ENCODE results near the gene RAB3IP. TPM values are rescaled to one million over a fixed set of nuclear protein-coding genes. Genes with fewer than 3 reads are reported as not detected.

Gene RAB3IP
- total RNA-seq, 4 donors from 2014 or later: 58.2 to 83.3 (median 70.2) TPM

- DNase-seq: no peak
- TF ChIP-seq CTCF (IDR thresholded peaks at IDR 0.05) (no peak), POLR2A (IDR thresholded peaks at IDR 0.05) (no peak)
- H3K4me1 ChIP-seq: no peaks in the 10 kb centered on the region
These were observed 36.8 kb upstream of the RAB3IP start for GRCh38 chr12:69701826-69702225.

GRCh38 chr12:69703146-69703642, 35.5 kb upstream of the RAB3IP start:
- no peaks in the 10 kb centered on the region for H3K9me3 ChIP-seq
- TF ChIP-seq CTCF (IDR thresholded peaks at IDR 0.05): no peak
- no peak for TF ChIP-seq POLR2A (IDR thresholded peaks at IDR 0.05)

More at GRCh38 chr12:69701826-69702225, 36.8 kb upstream of the RAB3IP start:
- no peaks in the 10 kb centered on the region for H3K36me3 ChIP-seq
- H3K4me3 ChIP-seq: no peak overlapping the region
- H3K9me3 ChIP-seq: no peaks in the 10 kb centered on the region
- H3K27ac ChIP-seq: no peak overlapping the region
- no peaks in the 10 kb centered on the region for H3K27me3 ChIP-seq

GRCh38 chr12:69704357-69704756, 34.3 kb upstream of the RAB3IP start:
- no peak overlapping the region for H3K27ac ChIP-seq
- H3K27me3 ChIP-seq: no peaks in the 10 kb centered on the region
- H3K36me3 ChIP-seq: no peaks in the 10 kb centered on the region
- H3K9me3 ChIP-seq: no peaks in the 10 kb centered on the region
- DNase-seq: no peak
- no peak overlapping the region for H3K4me3 ChIP-seq
- H3K4me1 ChIP-seq: no peaks in the 10 kb centered on the region
- TF ChIP-seq POLR2A (IDR thresholded peaks at IDR 0.05) (no peak), CTCF (IDR thresholded peaks at IDR 0.05) (no peak)

More at GRCh38 chr12:69703146-69703642, 35.5 kb upstream of the RAB3IP start:
- Histone ChIP-seq H3K27ac (no peak overlapping the region), H3K4me1 (no peaks in the 10 kb centered on the region), H3K27me3 (no peaks in the 10 kb centered on the region), H3K36me3 (no peaks in the 10 kb centered on the region), H3K4me3 (no peak overlapping the region)
- DNase-seq: no peak

GRCh38 chr12:69708649-69709048, 30.0 kb upstream of the RAB3IP start:
- H3K9me3 ChIP-seq: no peaks in the 10 kb centered on the region
- no peak overlapping the region for H3K27ac ChIP-seq
- no peak for TF ChIP-seq POLR2A (IDR thresholded peaks at IDR 0.05)
- TF ChIP-seq CTCF (IDR thresholded peaks at IDR 0.05): peak in 2 of 6 experiments; percentile 6 to 22
- H3K27me3 ChIP-seq: no peaks in the 10 kb centered on the region
- no peak for DNase-seq
- no peak overlapping the region for H3K4me3 ChIP-seq
- no peaks in the 10 kb centered on the region for H3K4me1 ChIP-seq
- no peaks in the 10 kb centered on the region for H3K36me3 ChIP-seq

GRCh38 chr12:69712826-69713225, 25.8 kb upstream of the RAB3IP start:
- Histone ChIP-seq H3K9me3 (no peaks in the 10 kb centered on the region), H3K4me3 (no peak overlapping the region), H3K4me1 (no peaks in the 10 kb centered on the region), H3K27me3 (no peaks in the 10 kb centered on the region), H3K27ac (no peak overlapping the region), H3K36me3 (no peaks in the 10 kb centered on the region)
- no peak for DNase-seq
- TF ChIP-seq POLR2A (IDR thresholded peaks at IDR 0.05) (no peak), CTCF (IDR thresholded peaks at IDR 0.05) (no peak)

- DNase-seq: no peak
- Histone ChIP-seq H3K9me3 (no peaks in the 10 kb centered on the region), H3K4me1 (no peaks in the 10 kb centered on the region), H3K4me3 (no peak overlapping the region), H3K27ac (no peak overlapping the region), H3K27me3 (no peaks in the 10 kb centered on the region), H3K36me3 (no peaks in the 10 kb centered on the region)
- TF ChIP-seq CTCF (IDR thresholded peaks at IDR 0.05) (no peak), POLR2A (IDR thresholded peaks at IDR 0.05) (no peak)
These were observed 24.1 kb upstream of the RAB3IP start for GRCh38 chr12:69714542-69714941.
